ENCODE measurements around the gene CTNNA2. TPM values are rescaled to one million over a fixed set of nuclear protein-coding genes. Genes with fewer than 3 reads are reported as not detected.

The CTNNA2 gene
- total and polyA plus RNA-seq, 9 donors: 0.32 to 1.4 (median 0.37) TPM; not detected in 3

DNA sequence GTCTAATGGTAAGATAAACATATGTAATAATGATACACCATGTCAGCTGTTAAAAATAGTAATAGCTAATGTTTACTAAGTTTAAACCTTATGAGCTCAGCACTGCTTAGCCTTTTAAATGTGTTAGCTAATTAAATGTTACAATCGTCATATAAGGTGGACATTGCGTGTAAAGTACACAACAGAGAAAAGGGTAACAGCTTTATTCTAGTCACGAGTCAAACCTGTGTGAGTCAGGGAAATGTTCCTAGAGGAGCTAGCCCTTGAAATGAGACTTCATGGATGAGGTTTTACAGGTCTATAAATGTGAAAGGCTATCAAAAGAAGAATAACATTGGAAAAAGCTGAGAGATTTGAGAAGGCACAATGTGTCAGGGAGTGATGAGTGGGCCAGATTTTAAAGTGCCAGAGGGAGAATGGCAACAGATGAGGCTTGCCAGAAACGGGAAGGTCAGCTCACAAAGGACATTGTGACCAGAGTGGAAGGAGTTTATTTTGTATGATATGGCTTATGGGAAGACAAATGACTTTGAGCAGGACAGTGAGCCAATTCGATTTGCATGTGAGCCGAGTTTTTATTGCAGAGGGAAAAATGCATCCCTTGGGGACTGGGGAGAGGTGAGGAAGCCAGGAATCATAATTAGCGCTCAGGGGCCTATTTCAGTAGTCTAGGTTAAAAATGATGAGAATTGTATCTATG is 276.3 kb downstream of the CTNNA2 start:
- H3K27me3 ChIP-seq: no peaks in the 10 kb centered on the region
- no peak overlapping the region for H3K27ac ChIP-seq
- WGBS, 3 donors: 62 to 69% (median 66%) methylated on average over 7 of the region's 7 CpGs
- TF ChIP-seq, protein P1, sequence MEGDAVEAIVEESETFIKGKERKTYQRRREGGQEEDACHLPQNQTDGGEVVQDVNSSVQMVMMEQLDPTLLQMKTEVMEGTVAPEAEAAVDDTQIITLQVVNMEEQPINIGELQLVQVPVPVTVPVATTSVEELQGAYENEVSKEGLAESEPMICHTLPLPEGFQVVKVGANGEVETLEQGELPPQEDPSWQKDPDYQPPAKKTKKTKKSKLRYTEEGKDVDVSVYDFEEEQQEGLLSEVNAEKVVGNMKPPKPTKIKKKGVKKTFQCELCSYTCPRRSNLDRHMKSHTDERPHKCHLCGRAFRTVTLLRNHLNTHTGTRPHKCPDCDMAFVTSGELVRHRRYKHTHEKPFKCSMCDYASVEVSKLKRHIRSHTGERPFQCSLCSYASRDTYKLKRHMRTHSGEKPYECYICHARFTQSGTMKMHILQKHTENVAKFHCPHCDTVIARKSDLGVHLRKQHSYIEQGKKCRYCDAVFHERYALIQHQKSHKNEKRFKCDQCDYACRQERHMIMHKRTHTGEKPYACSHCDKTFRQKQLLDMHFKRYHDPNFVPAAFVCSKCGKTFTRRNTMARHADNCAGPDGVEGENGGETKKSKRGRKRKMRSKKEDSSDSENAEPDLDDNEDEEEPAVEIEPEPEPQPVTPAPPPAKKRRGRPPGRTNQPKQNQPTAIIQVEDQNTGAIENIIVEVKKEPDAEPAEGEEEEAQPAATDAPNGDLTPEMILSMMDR (IDR thresholded peaks at IDR 0.05): no peak
- TF ChIP-seq EP300 (IDR thresholded peaks at IDR 0.05): no peak
- no peak for TF ChIP-seq POLR2A (IDR thresholded peaks at IDR 0.05)
- no peaks in the 10 kb centered on the region for H3K4me1 ChIP-seq (ENCODE audit: insufficient read depth)
- no peak for DNase-seq
- H3K36me3 ChIP-seq: no peaks in the 10 kb centered on the region
- no peak overlapping the region for H3K4me3 ChIP-seq
- intact Hi-C loops (cut with DNase I): no loop called here
- H3K9me3 ChIP-seq: no peaks in the 10 kb centered on the region

DNA sequence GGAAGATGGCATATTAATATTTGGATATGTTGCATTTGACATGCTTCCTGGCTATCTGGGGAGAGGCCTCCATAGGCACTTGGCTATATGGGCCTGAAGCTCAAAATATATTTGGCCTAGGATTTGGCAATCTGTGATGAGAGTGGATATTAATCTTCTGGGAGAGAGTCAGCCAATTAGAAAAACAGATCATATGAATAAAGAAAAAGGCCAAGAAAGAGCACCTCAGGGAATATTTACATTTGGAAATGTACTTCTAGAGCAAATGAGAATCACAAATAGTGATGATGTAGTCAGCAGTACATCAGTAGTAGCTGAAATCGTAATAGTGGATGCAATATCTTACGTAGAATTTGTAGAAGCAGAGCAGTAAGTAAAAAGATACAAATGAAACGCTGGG is 277.0 kb downstream of the CTNNA2 start:
- WGBS, 3 donors: 56 to 66% (median 66%) methylated on average over 3 of the region's 3 CpGs
- intact Hi-C loops (cut with DNase I): no loop called here
- no peak overlapping the region for H3K27ac ChIP-seq
- no peaks in the 10 kb centered on the region for H3K36me3 ChIP-seq
- no peaks in the 10 kb centered on the region for H3K27me3 ChIP-seq
- TF ChIP-seq, protein P1 (IDR thresholded peaks at IDR 0.05): no peak
- TF ChIP-seq EP300 (IDR thresholded peaks at IDR 0.05) (no peak), POLR2A (IDR thresholded peaks at IDR 0.05) (no peak)
- H3K4me1 ChIP-seq (ENCODE audit: insufficient read depth): no peaks in the 10 kb centered on the region
- DNase-seq: no peak
- no peak overlapping the region for H3K4me3 ChIP-seq
- no peaks in the 10 kb centered on the region for H3K9me3 ChIP-seq

DNA sequence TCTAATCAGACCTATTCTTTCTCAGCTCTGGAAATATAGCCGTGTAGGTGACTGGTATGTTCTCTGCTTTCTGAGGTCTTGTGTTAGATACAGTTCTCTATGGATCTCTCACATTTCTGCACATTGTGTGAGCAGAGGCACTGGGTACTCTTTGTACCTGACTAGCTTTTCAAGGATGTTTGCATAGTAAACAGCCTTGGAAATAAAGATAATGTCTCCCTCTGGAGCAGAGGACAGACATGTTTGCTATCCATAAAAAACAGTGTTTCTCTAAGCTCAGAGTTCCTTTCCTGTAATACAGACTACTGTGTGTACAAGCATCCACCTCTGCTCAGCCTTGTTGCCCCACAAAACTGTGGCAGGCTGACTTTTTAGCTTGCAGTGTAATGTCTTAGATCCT is 279.2 kb downstream of the CTNNA2 start:
- Histone ChIP-seq H3K27me3 (no peaks in the 10 kb centered on the region), H3K36me3 (no peaks in the 10 kb centered on the region), H3K27ac (no peak overlapping the region), H3K4me1 (ENCODE audit: insufficient read depth) (no peaks in the 10 kb centered on the region), H3K4me3 (no peak overlapping the region), H3K9me3 (no peaks in the 10 kb centered on the region)
- TF ChIP-seq EP300 (IDR thresholded peaks at IDR 0.05): no peak
- no peak for TF ChIP-seq POLR2A (IDR thresholded peaks at IDR 0.05)
- TF ChIP-seq, protein P1 (IDR thresholded peaks at IDR 0.05): no peak
- 53 to 75% (median 67%) methylated on average over 1 of the region's 1 CpG for WGBS, 3 donors
- intact Hi-C loops (cut with DNase I): no loop called here
- no peak for DNase-seq

DNA sequence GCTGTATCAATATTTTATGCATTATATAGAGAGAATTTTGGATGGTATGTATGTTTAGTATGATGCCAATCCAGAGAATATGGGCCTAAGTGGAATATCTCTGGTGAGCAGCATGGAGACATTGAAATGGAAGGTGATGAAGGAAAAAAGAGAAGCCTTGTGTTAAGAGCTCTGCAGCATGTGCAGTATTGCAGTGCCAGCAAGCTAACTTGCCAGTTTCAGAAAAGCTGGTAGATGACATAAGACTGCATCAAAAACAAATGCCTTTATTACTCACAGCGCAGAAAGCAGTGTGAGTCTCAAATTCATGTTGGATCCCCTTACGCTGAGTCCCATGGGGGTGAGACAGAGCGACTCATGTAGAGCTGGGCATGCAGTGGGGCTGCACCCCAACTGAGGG is 280.2 kb downstream of the CTNNA2 start:
- 92 to 95% (median 92%) methylated on average over 3 of the region's 3 CpGs for WGBS, 3 donors
- no peaks in the 10 kb centered on the region for H3K4me1 ChIP-seq (ENCODE audit: insufficient read depth)
- H3K27ac ChIP-seq: no peak overlapping the region
- intact Hi-C loops (cut with DNase I): no loop called here
- H3K9me3 ChIP-seq: no peaks in the 10 kb centered on the region
- DNase-seq: no peak
- no peak for TF ChIP-seq EP300 (IDR thresholded peaks at IDR 0.05)
- TF ChIP-seq, protein P1 (IDR thresholded peaks at IDR 0.05): no peak
- no peaks in the 10 kb centered on the region for H3K27me3 ChIP-seq
- no peak overlapping the region for H3K4me3 ChIP-seq
- no peaks in the 10 kb centered on the region for H3K36me3 ChIP-seq
